ENCODE results near the gene MPC1. TPM values are rescaled to one million over a fixed set of nuclear protein-coding genes. Genes with fewer than 3 reads are reported as not detected.
"Not testable (repeated sequence)": the region's sequence is repeated elsewhere in the genome, so short reads cannot be mapped to it uniquely, and the experiment has no call there.

Gene MPC1
- total RNA-seq, 1 donor from 2014 or later = 23.8 TPM

- H3K36me3 ChIP-seq = no peaks in the 10 kb centered on the region
- TF ChIP-seq, protein P1, sequence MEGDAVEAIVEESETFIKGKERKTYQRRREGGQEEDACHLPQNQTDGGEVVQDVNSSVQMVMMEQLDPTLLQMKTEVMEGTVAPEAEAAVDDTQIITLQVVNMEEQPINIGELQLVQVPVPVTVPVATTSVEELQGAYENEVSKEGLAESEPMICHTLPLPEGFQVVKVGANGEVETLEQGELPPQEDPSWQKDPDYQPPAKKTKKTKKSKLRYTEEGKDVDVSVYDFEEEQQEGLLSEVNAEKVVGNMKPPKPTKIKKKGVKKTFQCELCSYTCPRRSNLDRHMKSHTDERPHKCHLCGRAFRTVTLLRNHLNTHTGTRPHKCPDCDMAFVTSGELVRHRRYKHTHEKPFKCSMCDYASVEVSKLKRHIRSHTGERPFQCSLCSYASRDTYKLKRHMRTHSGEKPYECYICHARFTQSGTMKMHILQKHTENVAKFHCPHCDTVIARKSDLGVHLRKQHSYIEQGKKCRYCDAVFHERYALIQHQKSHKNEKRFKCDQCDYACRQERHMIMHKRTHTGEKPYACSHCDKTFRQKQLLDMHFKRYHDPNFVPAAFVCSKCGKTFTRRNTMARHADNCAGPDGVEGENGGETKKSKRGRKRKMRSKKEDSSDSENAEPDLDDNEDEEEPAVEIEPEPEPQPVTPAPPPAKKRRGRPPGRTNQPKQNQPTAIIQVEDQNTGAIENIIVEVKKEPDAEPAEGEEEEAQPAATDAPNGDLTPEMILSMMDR (IDR thresholded peaks at IDR 0.05) = no peak
- H3K4me1 ChIP-seq = peaks cover 0 to 3% of the 10 kb centered on the region in 2 donors
- H3K4me3 ChIP-seq = no peak overlapping the region
- no peak for DNase-seq (ENCODE audit: low spot score in 2 of 2)
- no peaks in the 10 kb centered on the region for H3K9me3 ChIP-seq
- no peaks in the 10 kb centered on the region for H3K27me3 ChIP-seq
- H3K27ac ChIP-seq = no peak overlapping the region
- intact Hi-C loops (cut with DNase I) = loop anchor here (10.0 kb wide), 2 partner anchors 381 to 569 kb away; partner anchors contain the start of gene RNASET2
Measured at GRCh38 chr6:166386111-166386510, 3.4 kb upstream of the MPC1 start.

DNA sequence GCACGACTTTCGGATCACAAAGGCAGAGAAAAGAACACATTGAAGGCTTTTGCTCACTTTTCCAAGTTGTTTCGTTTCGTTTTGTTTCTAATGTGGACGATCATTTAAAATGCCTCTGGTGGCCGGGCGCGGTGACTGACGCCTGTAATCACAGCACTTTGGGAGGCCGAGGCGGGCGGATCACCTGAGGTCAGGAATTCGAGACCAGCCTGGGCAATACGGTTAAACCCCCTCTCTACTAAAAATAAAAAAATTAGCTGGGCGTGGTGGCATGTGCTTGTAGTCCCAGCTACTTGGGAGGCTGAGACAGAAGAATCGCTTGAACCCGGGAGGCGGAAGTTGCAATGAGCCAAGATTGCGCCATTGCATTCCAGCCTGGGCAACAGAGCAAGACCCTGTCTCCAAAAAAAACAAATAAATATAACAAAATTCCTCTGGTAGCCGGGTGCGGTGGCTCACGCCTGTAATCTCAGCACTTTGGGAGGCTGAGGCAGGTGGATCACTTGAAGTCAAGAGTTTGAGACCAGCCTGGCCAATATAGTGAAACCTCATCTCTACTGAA is 1.1 kb upstream of the MPC1 start:
- intact Hi-C loops (cut with DNase I) = loop anchor here (1.0 to 10.0 kb wide), 8 partner anchors 20 to 615 kb away; partner anchors contain the start of genes CEP43, RNASET2, RPS6KA2 and SFT2D1
- peak in 1 of 2 donors; percentile 75 for DNase-seq (ENCODE audit: low spot score in 2 of 2)
- TF ChIP-seq, protein P1 (IDR thresholded peaks at IDR 0.05) = peak in 2 of 3 experiments; percentile 16 to 32
- peak overlapping the region; percentile 95 for H3K27ac ChIP-seq
- H3K27me3 ChIP-seq, H3K36me3 ChIP-seq, H3K9me3 ChIP-seq: not testable (repeated sequence)
- peak overlapping the region; percentile 74 to 94 for H3K4me3 ChIP-seq
- H3K4me1 ChIP-seq = peaks cover 0 to 18% of the 10 kb centered on the region in 2 donors

DNA sequence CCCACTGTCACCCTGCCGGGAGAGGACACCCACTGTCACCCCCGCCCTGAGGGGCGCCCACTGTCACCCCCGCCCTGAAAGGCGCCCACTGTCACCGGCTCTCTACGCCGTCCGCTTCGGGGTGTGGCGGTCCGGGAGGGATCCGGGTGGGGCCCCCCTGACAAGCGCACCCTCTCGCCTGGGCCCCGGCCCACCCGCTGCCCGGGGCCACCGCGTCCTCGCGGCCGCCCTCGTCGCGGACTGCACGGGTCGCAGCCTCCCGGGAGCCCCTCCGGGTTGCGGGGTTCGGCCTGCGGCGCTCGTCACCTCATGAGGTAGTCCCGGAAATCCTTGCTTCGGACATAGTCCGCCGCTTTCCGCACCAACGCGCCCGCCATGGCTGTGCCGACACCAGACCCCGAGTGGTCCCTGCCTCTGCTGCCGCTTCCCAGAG is 224 bp downstream of the MPC1 start:
- Histone ChIP-seq H3K4me1 (peaks cover 0 to 18% of the 10 kb centered on the region in 2 donors), H3K9me3 (no peaks in the 10 kb centered on the region), H3K4me3 (peak overlapping the region; percentile 74 to 94), H3K36me3 (no peaks in the 10 kb centered on the region), H3K27me3 (no peaks in the 10 kb centered on the region), H3K27ac (peak overlapping the region; percentile 95)
- intact Hi-C loops (cut with DNase I) = loop anchor here (2.0 to 10.0 kb wide), 4 partner anchors 174 to 616 kb away; partner anchors contain the start of genes CEP43 and RNASET2
- TF ChIP-seq, protein P1 (IDR thresholded peaks at IDR 0.05) = no peak
- DNase-seq (ENCODE audit: low spot score in 2 of 2) = no peak

DNA sequence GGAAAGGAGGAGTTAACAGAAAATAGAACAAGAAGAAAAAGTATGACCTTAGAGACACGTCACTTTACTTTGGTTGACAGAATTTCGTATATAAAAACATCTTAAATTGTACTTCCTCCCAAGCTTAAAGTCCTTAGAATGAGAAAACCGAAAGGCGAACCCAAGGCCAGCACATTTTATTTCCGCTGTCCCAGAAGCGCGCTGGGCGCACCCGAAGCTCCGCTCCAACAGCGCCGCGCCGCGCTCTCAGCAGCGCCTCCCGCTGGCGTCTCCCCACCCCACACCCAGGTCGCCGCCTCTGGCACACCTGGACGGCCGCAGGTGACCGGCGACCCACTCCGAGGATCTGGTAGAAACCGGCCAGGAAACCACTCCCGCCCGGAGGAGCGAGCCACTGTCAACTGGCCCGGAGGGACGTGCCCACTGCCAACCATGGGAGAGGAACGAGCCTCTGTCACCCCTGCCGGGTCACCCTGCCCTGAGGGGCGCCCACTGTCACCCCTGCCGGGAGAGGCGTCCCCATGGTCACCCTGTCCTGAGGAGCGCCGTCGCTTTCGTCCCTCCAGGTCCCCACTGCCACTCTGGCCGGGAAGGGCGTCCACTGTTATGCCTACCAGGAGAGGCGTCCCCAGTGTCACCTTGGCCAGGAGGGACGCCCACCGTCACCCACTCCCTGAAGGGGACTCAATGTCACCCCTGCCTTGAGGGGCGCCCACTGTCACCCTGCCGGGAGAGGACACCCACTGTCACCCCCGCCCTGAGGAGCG is 824 bp downstream of the MPC1 start:
- H3K9me3 ChIP-seq = no peaks in the 10 kb centered on the region
- H3K4me3 ChIP-seq = peak overlapping the region; percentile 74 to 94
- H3K27ac ChIP-seq = peak overlapping the region; percentile 95
- no peaks in the 10 kb centered on the region for H3K36me3 ChIP-seq
- TF ChIP-seq, protein P1 (IDR thresholded peaks at IDR 0.05) = peak; percentile 79 to 92 (median 80)
- no peaks in the 10 kb centered on the region for H3K27me3 ChIP-seq
- DNase-seq (ENCODE audit: low spot score in 2 of 2) = peak in 1 of 2 donors; percentile 83
- H3K4me1 ChIP-seq = peaks cover 0 to 18% of the 10 kb centered on the region in 2 donors
- intact Hi-C loops (cut with DNase I) = loop anchor here (2.0 to 10.0 kb wide), 4 partner anchors 175 to 617 kb away; partner anchors contain the start of genes CEP43 and RNASET2

DNA sequence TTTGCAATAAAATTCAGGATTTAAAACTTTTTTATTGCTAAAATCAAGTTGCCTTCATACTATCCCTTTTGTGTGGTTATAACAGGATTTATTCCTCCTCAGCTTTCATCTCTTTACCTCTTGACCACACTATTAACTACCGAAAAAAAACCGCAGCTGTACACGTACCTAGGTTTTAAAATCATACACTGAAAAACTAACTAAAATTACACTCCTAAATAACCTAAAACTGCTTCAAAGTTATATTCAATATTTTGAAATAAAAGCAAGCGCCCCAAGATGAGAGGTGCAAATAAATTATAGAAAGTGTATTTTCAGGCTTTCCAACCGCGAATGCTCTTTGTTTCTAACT is 1.4 kb downstream of the MPC1 start:
- no peak for DNase-seq (ENCODE audit: low spot score in 2 of 2)
- intact Hi-C loops (cut with DNase I) = loop anchor here (10.0 kb wide), 2 partner anchors 377 to 573 kb away; partner anchors contain the start of gene RNASET2
- Histone ChIP-seq H3K4me3 (peak overlapping the region; percentile 74 to 94), H3K27me3 (no peaks in the 10 kb centered on the region), H3K4me1 (peaks cover 0 to 18% of the 10 kb centered on the region in 2 donors), H3K9me3 (no peaks in the 10 kb centered on the region), H3K27ac (peak overlapping the region; percentile 95), H3K36me3 (no peaks in the 10 kb centered on the region)
- TF ChIP-seq, protein P1 (IDR thresholded peaks at IDR 0.05) = no peak

All from ascending aorta (tissue), 2 donors.